Activated gamma-delta T cell (primary cell): ENCODE measurements around the gene PARD6B.
"Not testable (repeated sequence)": the region's sequence is repeated elsewhere in the genome, so short reads cannot be mapped to it uniquely, and the experiment has no call there.

ENCODE experiments used
- DNase-seq: peaks from one replicate; lab custom pipeline; 2025; lab: John Stamatoyannopoulos, UW

Gene PARD6B

GRCh38 chr20:50799890-50800550, 68.6 kb downstream of the PARD6B start:
- no peak for DNase-seq

GRCh38 chr20:50800986-50801746, 69.8 kb downstream of the PARD6B start:
- DNase-seq, result not testable (repeated sequence)

- no peak for DNase-seq
Observed at GRCh38 chr20:50801747-50802125, 70.4 kb downstream of the PARD6B start.

- no peak for DNase-seq
Observed at GRCh38 chr20:50802289-50802688, 70.9 kb downstream of the PARD6B start.

GRCh38 chr20:50804437-50805348, 73.3 kb downstream of the PARD6B start:
- DNase-seq, result no peak

GRCh38 chr20:50805349-50805684, 73.9 kb downstream of the PARD6B start:
- DNase-seq, result no peak

- no peak for DNase-seq
Observed at GRCh38 chr20:50806126-50806768, 74.9 kb downstream of the PARD6B start.
